Motor neuron (in vitro differentiated cells): ENCODE measurements around the gene AP2A2. TPM values are rescaled to one million over a fixed set of nuclear protein-coding genes. Genes with fewer than 3 reads are reported as not detected.

Experiments
- ATAC-seq, 8 experiments: fragments of 200-7000 bp; cut with Tn5 transposase; replicated peaks in 6 of 8; 2 replicates each; pipeline ENCODE4 v1.8.0; 2021; ENCODE audit warnings: mild to moderate bottlenecking in 8 of 8, moderate library complexity in 8 of 8
- H3K27ac ChIP-seq, 2 donors: fragments of 250-450 bp; sonication (Bioruptor Pico); 2 replicates each; pipeline ENCODE4 v1.9.0; 2021; ENCODE audit warnings: antibody characterized with exemption in 2 of 2, mild to moderate bottlenecking in 2 of 2, moderate library complexity in 1 of 2
- H3K4me1 ChIP-seq, 2 donors: fragments of 250-450 bp; sonication (Bioruptor Pico); replicated peaks in 1 of 2; 2 replicates each; pipeline ENCODE4 v1.6.1; 2021; ENCODE audit warnings: antibody characterized with exemption in 2 of 2, mild to moderate bottlenecking in 2 of 2, moderate library complexity in 1 of 2
- H3K4me3 ChIP-seq, 5 donors: fragments of 250-450 bp; sonication (Bioruptor Pico); 2 replicates each; pipeline ENCODE4 v1.9.0; 2021; ENCODE audit warnings: antibody characterized with exemption in 5 of 5, mild to moderate bottlenecking in 5 of 5, moderate library complexity in 4 of 5
- WGBS, 10 experiments: fragments of 450-650 bp; shearing (Covaris generic); methylation state at CpG; one replicate each; pipeline ENCODE4 v1.0.0; 2022; 5-methylcytosine and 5-hydroxymethylcytosine counted together
- in situ Hi-C, 9 experiments: fragments of 400-800 bp; cut with MboI; loops; one replicate each; pipeline ENCODE4 v1.15.0; 2021; ENCODE audit warnings: low sequenced_read_pairs in 9 of 9, low pct_unique_long_range_greater_than_20kb in 2 of 9; ENCODE audit not compliant: unreplicated experiment in 9 of 9
- total RNA-seq, 8 experiments: library from RNA; unstranded; fragments of 300-600 nt; gene quantifications; 2 replicates each; pipeline versions ENCODE4 v1.2.3 to v1.2.4, GENCODE V29; 2022

AP2A2 gene
- total RNA-seq, 8 experiments from 2014 or later = 31.3 to 78.4 (median 45.8) TPM

DNA sequence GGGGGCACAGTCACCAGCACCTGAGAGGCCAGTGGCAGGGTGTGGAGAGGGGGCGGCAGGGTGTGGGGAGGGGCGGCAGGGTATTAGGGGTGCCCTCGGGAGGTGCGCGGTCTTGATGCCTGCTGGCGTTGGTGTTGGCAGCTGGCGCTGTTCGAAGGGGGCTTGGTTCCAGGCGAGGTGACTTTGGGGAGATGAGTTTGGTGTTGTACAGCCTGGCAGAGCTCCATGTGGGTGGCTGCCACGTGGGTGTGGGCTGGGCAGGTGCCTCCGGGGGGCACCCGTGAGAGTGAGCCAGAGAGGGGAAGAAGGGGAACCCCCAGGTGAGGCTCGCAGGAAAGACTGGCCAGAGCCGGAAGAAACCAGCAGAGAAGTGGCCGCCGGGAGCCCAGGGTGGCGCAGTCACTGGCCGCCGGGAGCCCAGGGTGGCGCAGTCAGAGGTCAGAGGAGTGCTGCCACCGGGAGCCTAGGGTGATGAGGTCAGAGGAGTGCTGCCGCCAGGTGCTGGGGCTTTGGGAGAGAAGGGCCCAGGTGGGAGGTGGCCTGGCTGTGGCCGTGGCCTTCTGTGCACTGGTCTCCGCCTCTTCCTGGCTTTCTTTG lies 66.1 kb downstream of the AP2A2 start:
- peaks cover 8 to 10% of the 10 kb centered on the region in 2 donors for H3K4me1 ChIP-seq
- in situ Hi-C loops = no loop called here
- H3K27ac ChIP-seq = no peak overlapping the region
- H3K4me3 ChIP-seq = no peak overlapping the region
- 70 to 100% (median 93%) methylated on average over 2 to 12 of the region's 24 CpGs; no CpG with 5 or more reads in 3 of the 10 experiments for WGBS, 10 experiments
- no peak for ATAC-seq

- no peak for ATAC-seq
- in situ Hi-C loops = no loop called here
- WGBS, 10 experiments = 86 to 100% (median 96%) methylated on average over 3 to 13 of the region's 16 CpGs; no CpG with 5 or more reads in 7 of the 10 experiments
- H3K4me3 ChIP-seq = no peak overlapping the region
- H3K27ac ChIP-seq = no peak overlapping the region
- peaks cover 8 to 17% of the 10 kb centered on the region in 2 donors for H3K4me1 ChIP-seq
These were observed 66.9 kb downstream of the AP2A2 start for GRCh38 chr11:992577-992976.

- in situ Hi-C loops = no loop called here
These were observed 68.0 kb downstream of the AP2A2 start for GRCh38 chr11:993632-994167.

GRCh38 chr11:995044-995751 lies 69.5 kb downstream of the AP2A2 start:
- ATAC-seq = no peak
- in situ Hi-C loops = no loop called here
- no peak overlapping the region for H3K4me3 ChIP-seq
- no peak overlapping the region for H3K27ac ChIP-seq
- 88 to 100% (median 95%) methylated on average over 2 to 3 of the region's 16 CpGs; no CpG with 5 or more reads in 6 of the 10 experiments for WGBS, 10 experiments
- peaks cover 8 to 24% of the 10 kb centered on the region in 2 donors for H3K4me1 ChIP-seq

More at GRCh38 chr11:993632-994167, 68.0 kb downstream of the AP2A2 start:
- WGBS, 10 experiments = 78 to 100% (median 91%) methylated on average over 2 to 5 of the region's 35 CpGs; no CpG with 5 or more reads in 7 of the 10 experiments
- Histone ChIP-seq H3K4me1 (peaks cover 8 to 22% of the 10 kb centered on the region in 2 donors), H3K4me3 (no peak overlapping the region), H3K27ac (no peak overlapping the region)
- no peak for ATAC-seq

DNA sequence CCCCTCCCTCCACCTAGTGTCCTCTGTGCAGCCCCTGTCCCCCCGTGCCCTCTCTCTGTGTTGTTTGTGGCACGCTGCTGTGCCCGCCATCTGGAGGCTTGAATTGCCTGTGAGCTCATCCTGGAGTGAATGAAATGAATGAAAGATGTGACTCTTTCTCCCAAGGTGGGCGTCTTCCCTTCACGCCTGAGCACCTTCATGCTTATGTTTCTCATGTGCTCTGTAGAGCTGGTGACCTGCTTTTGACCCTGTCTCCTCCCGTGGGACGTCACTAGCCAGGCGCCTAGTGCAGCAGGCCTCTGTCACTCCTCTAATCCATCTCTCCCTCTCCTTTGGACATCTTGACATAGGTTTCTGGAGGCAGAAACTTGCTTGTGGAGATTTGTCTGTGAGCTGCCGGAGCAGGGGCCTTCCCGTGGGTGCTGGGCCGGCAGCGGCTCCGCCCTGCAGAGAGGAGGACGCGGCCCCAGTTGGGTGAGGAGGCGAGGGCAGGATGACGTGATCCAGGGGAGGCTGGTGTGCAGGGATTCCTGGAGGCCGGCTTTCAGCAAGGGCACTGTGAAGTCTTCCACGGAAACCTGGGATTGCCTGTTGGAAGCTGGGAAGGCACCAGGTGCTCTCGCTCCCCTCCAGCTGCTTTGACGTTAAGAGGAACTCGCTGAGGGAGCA lies 70.2 kb downstream of the AP2A2 start:
- 0 to 100% (median 50%) methylated on average over 1 to 8 of the region's 22 CpGs; no CpG with 5 or more reads in 2 of the 10 experiments for WGBS, 10 experiments
- peak overlapping the region; percentile 83 to 88 for H3K27ac ChIP-seq
- peak overlapping the region in 1 of 5 donors; percentile 10 for H3K4me3 ChIP-seq
- in situ Hi-C loops = no loop called here
- peak; percentile 71 to 96 (median 92) for ATAC-seq
- peaks cover 8 to 31% of the 10 kb centered on the region in 2 donors for H3K4me1 ChIP-seq

DNA sequence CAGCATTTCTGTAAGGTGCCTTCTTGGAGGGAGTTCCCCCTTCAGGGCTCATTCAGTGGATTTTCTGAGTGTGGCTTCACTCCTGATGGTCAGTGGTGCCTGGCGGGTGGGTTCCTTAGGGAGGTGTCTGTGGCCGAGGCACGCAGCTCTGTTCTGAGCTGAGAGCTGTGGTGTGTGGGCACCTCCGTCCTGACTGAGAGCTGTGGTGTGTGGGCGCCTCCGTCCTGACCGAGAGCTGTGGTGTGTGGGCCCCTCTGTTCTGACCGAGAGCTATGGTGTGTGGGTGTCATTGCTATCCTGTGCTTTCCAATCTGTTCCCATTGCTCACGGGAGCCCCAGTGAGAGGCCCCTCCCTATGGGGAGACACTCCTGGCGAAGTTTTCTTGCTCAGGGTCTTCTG lies 71.0 kb downstream of the AP2A2 start:
- WGBS, 10 experiments = 33 to 100% (median 86%) methylated on average over 1 to 9 of the region's 10 CpGs; no CpG with 5 or more reads in 5 of the 10 experiments
- peak overlapping the region; percentile 83 to 88 for H3K27ac ChIP-seq
- H3K4me3 ChIP-seq = no peak overlapping the region
- in situ Hi-C loops = no loop called here
- ATAC-seq = no peak
- peaks cover 8 to 39% of the 10 kb centered on the region in 2 donors for H3K4me1 ChIP-seq

- in situ Hi-C loops = no loop called here
- H3K27ac ChIP-seq = peak overlapping the region in 1 of 2 donors; percentile 19
- no peak overlapping the region for H3K4me3 ChIP-seq
- no peak for ATAC-seq
- H3K4me1 ChIP-seq = peaks cover 8 to 39% of the 10 kb centered on the region in 2 donors
- 75 to 100% (median 92%) methylated on average over 3 to 9 of the region's 14 CpGs; no CpG with 5 or more reads in 7 of the 10 experiments for WGBS, 10 experiments
These were observed 72.2 kb downstream of the AP2A2 start for GRCh38 chr11:997907-998306.

DNA sequence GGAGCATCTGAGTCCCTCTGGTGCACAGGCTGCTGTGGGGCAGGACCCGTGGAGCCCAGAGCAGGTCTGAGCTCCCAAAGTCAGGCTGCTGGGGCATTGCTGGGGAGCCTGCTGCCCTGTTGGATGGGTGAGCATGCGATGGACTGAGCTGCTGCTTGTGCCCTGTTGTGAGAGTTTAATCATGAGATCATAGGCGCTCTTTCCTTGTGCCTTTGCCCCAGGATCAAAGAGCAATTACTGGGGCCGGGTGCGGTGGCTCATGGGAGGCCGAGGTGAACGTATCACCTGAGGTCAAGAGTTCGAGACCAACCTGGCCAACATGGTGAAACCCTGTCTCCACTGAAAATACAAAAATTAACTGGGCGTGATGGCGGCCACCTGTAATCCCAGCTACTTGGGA lies 73.3 kb downstream of the AP2A2 start:
- no peak for ATAC-seq
- 95 to 100% (median 100%) methylated on average over 2 to 6 of the region's 10 CpGs; no CpG with 5 or more reads in 7 of the 10 experiments for WGBS, 10 experiments
- H3K27ac ChIP-seq = no peak overlapping the region
- peaks cover 8 to 39% of the 10 kb centered on the region in 2 donors for H3K4me1 ChIP-seq
- in situ Hi-C loops = no loop called here
- H3K4me3 ChIP-seq = no peak overlapping the region

DNA sequence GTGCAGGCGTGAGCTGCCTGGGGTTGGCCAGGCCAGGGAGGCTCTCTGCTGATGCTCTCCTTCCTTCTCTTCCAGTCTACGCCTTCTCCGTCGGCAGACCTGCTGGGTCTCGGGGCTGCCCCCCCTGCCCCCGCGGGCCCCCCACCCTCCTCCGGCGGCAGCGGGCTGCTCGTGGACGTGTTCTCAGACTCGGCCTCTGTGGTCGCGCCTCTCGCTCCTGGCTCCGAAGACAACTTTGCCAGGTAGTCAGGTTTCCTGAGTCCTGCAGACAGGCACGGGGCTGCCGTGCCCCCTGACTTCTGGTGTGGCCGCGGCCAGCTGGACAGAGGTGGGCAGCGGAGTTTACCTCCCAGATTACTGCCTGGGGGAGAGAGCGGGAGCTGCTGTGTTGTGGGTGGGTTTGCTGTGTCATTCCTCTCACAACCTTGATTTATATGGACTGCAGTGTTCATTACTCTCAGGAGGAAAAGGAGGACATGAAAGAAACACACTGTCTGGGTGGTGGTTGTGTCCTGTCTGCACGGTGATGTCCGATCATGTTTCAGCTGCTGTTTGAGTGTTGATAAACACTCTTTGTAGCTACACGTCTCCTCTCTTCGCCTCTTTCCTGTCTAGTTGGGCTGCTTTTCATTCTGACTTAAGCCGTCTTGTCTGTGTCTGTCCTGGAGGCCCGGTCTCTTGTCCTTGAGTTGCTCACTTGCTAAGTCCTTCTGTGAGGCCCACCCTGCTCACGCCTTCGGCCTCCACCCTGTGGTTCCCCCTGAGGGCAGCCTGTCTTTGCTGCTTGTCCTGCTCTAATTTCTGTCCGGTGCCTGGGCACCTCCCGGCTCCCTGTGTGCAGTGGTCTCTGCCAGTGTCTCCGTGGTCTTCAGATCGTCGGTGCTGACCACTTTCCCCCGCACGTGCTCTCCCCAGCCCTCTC lies 74.9 kb downstream of the AP2A2 start:
- in situ Hi-C loops = no loop called here
- 70 to 92% (median 84%) methylated on average over 2 to 9 of the region's 38 CpGs; no CpG with 5 or more reads in 5 of the 10 experiments for whole genome bisulfite sequencing, 10 experiments
- H3K4me1 ChIP-seq = peaks cover 8 to 40% of the 10 kb centered on the region in 2 donors
- H3K4me3 ChIP-seq = no peak overlapping the region
- peak in 3 of 8 experiments; percentile 17 to 57 (median 45) for ATAC-seq
- H3K27ac ChIP-seq = peak overlapping the region; percentile 18 to 59

DNA sequence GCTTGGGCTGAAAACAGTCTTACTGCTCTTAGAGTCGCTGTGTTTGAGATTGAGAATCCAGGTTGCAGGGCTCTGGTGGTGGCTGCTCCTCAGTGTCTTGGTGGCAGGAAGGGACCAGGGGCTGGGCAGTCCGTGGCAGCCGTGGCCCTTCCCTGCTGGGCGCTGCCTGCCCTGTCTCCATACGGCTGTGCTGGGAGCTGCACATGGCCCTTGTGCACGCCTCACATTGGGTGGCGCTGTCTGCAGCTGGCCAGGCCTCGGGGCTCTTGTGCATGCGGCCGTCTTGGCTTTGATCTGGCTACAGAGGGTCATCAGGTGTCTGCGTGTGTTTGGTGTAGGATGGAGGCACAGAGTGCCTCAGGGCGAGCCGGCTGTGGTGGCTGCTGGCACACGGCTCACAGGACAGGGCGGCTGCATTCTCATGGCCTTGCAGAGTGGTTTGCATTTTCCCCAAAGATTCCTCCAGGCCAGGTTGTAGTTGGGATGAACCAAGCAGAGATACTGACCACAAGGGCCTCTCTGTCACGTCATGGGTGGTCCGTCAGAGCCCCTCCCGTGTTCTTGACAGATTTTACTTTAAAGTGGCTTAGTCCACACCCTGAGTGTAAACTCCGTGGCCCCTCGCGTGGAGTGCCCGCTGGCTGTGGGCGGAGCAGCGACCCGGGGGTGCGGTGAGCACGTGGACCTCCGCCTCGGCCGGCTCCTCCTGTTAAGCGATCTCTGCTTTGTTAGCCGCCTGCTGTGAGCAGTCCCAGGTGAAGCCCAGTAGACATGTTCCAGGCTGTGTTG lies 76.1 kb downstream of the AP2A2 start:
- no peak for ATAC-seq
- 90 to 100% (median 97%) methylated on average over 1 to 6 of the region's 32 CpGs; no CpG with 5 or more reads in 6 of the 10 experiments for WGBS, 10 experiments
- Histone ChIP-seq H3K4me3 (no peak overlapping the region), H3K27ac (peak overlapping the region in 1 of 2 donors; percentile 59), H3K4me1 (peaks cover 0 to 43% of the 10 kb centered on the region in 2 donors)
- in situ Hi-C loops = no loop called here

DNA sequence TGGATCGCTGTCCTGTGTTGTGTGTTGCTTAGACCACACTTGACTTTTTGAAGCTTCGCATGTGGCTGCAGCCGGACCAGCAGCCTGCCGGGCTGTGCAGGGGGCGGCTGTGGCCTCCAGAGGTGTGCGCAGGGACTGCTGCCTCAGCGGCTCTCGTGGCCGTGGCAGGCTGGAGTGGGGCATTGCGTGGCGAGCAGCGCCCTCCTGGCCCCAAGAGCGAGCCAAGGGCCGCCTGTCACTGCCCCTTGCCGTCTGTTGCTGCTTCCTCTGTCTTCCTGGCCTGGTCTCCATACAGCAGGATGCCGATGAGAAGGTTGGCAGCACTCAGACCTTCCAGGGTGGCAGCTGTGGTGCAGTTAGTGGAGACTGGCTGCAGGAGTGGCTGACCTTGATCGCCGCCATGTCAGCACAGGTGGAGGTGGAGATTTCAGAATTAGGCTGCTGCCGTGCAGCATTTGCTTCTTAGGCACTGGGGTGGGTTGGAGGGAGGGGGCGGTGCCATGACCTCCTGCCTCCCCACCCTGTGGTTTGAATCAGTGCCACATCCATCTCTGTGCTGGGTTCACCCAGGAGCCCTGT lies 76.8 kb downstream of the AP2A2 start:
- WGBS, 10 experiments = 100% methylated on average over 2 of the region's 20 CpGs; no CpG with 5 or more reads in 9 of the 10 experiments
- H3K4me1 ChIP-seq = peaks cover 0 to 43% of the 10 kb centered on the region in 2 donors
- ATAC-seq = no peak
- H3K4me3 ChIP-seq = no peak overlapping the region
- no peak overlapping the region for H3K27ac ChIP-seq
- in situ Hi-C loops = no loop called here
